HFFc6 (cell line): ENCODE results near the gene NDUFB4. TPM values are rescaled to one million over a fixed set of nuclear protein-coding genes. Genes with fewer than 3 reads are reported as not detected.

ENCODE experiments used
- DNase-seq: peaks from one replicate; pipeline ENCODE4 v3.0.0-alpha.2; 2018
- H3K27ac Mint-ChIP-seq: 2 replicates; pipeline ENCODE4 v1.8.0; 2020; ENCODE audit warnings: mild to moderate bottlenecking, mixed read lengths
- H3K27me3 Mint-ChIP-seq: 2 replicates; pipeline ENCODE4 v1.8.0; 2021; ENCODE audit warnings: mild to moderate bottlenecking, moderate library complexity, mixed read lengths; ENCODE audit not compliant: insufficient read depth
- H3K36me3 Mint-ChIP-seq: 2 replicates; pipeline ENCODE4 v1.8.0; 2021; ENCODE audit warnings: low read depth, mixed read lengths
- H3K4me1 Mint-ChIP-seq: 2 replicates; pipeline ENCODE4 v1.8.0; 2020; ENCODE audit warnings: low read depth, mixed read lengths
- H3K4me3 Mint-ChIP-seq: 2 replicates; pipeline ENCODE4 v1.8.0; 2020; ENCODE audit warnings: mild to moderate bottlenecking, moderate library complexity, mixed read lengths
- H3K9me3 Mint-ChIP-seq: 2 replicates; pipeline ENCODE4 v1.8.0; 2020; ENCODE audit warnings: mild to moderate bottlenecking, mixed read lengths
- total RNA-seq, 6 experiments: library from RNA; stranded (reverse); fragmentation: NEBNext Ultra II Directional; extraction: Animal tissue kit (Norgen Biotek cat#: 25700); gene quantifications; 2 replicates in 1 of 6; 3 replicates in 5 of 6; pipeline ENCODE4 v1.2.3, GENCODE V29; 2021
- TF ChIP-seq, protein P1 (sequence below): fragments of 200-600 bp; sonication (generic); IDR thresholded peaks from 2 replicates; pipeline ENCODE4 v1.5.0; 2021; ENCODE audit warnings: antibody characterized with exemption, mild to moderate bottlenecking

Gene NDUFB4
- total RNA-seq, 6 experiments from 2014 or later = 174 to 221 (median 198) TPM

DNA sequence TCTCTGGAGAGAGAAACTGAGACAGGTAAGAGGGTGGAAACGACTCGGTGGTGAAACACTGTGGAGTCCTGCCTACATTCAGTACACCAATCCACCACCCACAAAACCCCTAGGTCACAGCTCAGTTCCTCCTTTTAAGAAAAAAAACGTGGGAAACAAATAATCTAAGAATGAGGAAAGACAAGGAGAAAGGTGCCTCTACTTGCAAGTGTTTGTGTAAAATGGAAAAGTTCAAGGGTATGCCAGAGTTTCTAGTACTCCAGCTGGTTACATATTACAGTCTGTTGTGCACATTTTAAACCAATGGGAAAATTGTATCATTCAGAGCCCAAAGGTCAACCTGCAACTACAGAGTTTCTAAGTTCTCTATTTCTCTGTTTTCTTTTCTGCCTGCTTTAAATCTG lies 53.7 kb downstream of the NDUFB4 start:
- no peaks in the 10 kb centered on the region for H3K36me3 Mint-ChIP-seq
- peak overlapping the region; percentile 63 for H3K27ac Mint-ChIP-seq
- TF ChIP-seq, protein P1, sequence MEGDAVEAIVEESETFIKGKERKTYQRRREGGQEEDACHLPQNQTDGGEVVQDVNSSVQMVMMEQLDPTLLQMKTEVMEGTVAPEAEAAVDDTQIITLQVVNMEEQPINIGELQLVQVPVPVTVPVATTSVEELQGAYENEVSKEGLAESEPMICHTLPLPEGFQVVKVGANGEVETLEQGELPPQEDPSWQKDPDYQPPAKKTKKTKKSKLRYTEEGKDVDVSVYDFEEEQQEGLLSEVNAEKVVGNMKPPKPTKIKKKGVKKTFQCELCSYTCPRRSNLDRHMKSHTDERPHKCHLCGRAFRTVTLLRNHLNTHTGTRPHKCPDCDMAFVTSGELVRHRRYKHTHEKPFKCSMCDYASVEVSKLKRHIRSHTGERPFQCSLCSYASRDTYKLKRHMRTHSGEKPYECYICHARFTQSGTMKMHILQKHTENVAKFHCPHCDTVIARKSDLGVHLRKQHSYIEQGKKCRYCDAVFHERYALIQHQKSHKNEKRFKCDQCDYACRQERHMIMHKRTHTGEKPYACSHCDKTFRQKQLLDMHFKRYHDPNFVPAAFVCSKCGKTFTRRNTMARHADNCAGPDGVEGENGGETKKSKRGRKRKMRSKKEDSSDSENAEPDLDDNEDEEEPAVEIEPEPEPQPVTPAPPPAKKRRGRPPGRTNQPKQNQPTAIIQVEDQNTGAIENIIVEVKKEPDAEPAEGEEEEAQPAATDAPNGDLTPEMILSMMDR = no peak
- DNase-seq = peak; percentile 9
- no peaks in the 10 kb centered on the region for H3K27me3 Mint-ChIP-seq
- no peaks in the 10 kb centered on the region for H3K9me3 Mint-ChIP-seq
- H3K4me3 Mint-ChIP-seq = no peak overlapping the region; the same call in 1 of the 2 replicates
- H3K4me1 Mint-ChIP-seq = peaks cover 67% of the 10 kb centered on the region

DNA sequence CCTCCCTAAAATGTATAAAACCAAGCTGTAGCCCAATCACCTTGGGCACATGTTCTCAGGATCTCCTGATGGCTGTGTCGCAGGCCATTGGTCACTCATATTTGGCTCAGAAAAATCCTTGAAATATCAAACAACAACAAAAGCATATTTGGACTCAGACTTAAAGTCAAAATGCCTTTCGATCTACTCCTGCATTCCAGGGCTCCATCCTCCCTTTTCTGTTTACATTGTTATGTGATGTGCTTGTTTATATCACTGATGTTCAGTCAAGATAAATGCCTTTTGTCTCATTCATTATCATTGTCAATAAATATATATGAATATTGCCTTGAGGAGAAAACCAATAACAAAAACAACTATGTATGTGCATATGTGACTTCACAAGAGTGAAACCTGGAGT lies 54.2 kb downstream of the NDUFB4 start:
- Mint-ChIP-seq H3K27ac (peak overlapping the region; percentile 63), H3K4me3 (no peak overlapping the region), H3K9me3 (no peaks in the 10 kb centered on the region), H3K36me3 (no peaks in the 10 kb centered on the region), H3K27me3 (no peaks in the 10 kb centered on the region), H3K4me1 (peaks cover 62% of the 10 kb centered on the region)
- DNase-seq = peak; percentile 51
- TF ChIP-seq, protein P1 = no peak

Other genes starting within 250 kb of the NDUFB4 start
- gene LRRC58, start 247.0 kb upstream of the NDUFB4 start, total RNA-seq = 10 to 100 TPM; 14.2 to 17.9 (median 16.3) TPM
- 1,000 to 10,000 TPM; 1,595 to 1,958 (median 1,726) TPM for gene FSTL1, start 145.3 kb upstream of the NDUFB4 start, total RNA-seq
- gene HGD, start 85.9 kb downstream of the NDUFB4 start, total RNA-seq = under 1 TPM in 5 of 6 experiments, not detected in 1; 0.14 to 0.52 (median 0.30) TPM
- 10 to 100 TPM; 32.0 to 39.4 (median 36.9) TPM for gene RABL3, start 146.2 kb downstream of the NDUFB4 start, total RNA-seq
- gene GTF2E1, start 146.4 kb downstream of the NDUFB4 start, total RNA-seq = 10 to 100 TPM; 28.6 to 35.7 (median 29.9) TPM